Measurements from ENCODE around the gene CAVIN1. TPM values are rescaled to one million over a fixed set of nuclear protein-coding genes. Genes with fewer than 3 reads are reported as not detected.
"Not testable (repeated sequence)": the region's sequence is repeated elsewhere in the genome, so short reads cannot be mapped to it uniquely, and the experiment has no call there.

The CAVIN1 gene
- total RNA-seq, 6 donors from 2014 or later, result 89.1 to 406 (median 307) TPM

- TF ChIP-seq CTCF (IDR thresholded peaks at IDR 0.05), result no peak
- no peaks in the 10 kb centered on the region for H3K27me3 ChIP-seq
- peak overlapping the region; percentile 6 to 76 (median 38) for H3K27ac ChIP-seq
- DNase-seq (no peak), ATAC-seq (ENCODE audit: low FRiP score in 2 of 2) (no peak)
- H3K4me3 ChIP-seq, result no peak overlapping the region
- H3K9me3 ChIP-seq, result no peaks in the 10 kb centered on the region
- H3K4me1 ChIP-seq, result peaks cover 52 to 55% (median 54%) of the 10 kb centered on the region in 4 donors
- 43 to 61% methylated on average over 3 of the region's 3 CpGs for WGBS, 2 donors
- H3K36me3 ChIP-seq, result peaks cover 9 to 35% (median 21%) of the 10 kb centered on the region in 4 donors
Measured at GRCh38 chr17:42402117-42402516, 20.9 kb downstream of the CAVIN1 start.

- ATAC-seq (ENCODE audit: low FRiP score in 2 of 2); H3K9me3 ChIP-seq; H3K4me3 ChIP-seq; H3K27me3 ChIP-seq: not testable (repeated sequence)
- Histone ChIP-seq H3K36me3 (peaks cover 9 to 35% (median 21%) of the 10 kb centered on the region in 4 donors), H3K4me1 (peaks cover 40 to 43% (median 42%) of the 10 kb centered on the region in 4 donors), H3K27ac (peak overlapping the region in 2 of 4 donors; percentile 44 to 53)
- peak in 1 of 2 donors; percentile 45 for DNase-seq
- TF ChIP-seq POLR2AphosphoS5 (IDR thresholded peaks at IDR 0.05) (peak in 1 of 2 donors; percentile 35), EP300 (IDR thresholded peaks at IDR 0.05) (peak in 1 of 4 donors; percentile 60)
- 71 to 78% methylated on average over 8 of the region's 8 CpGs for WGBS, 2 donors
Measured at GRCh38 chr17:42400844-42401375, 22.1 kb downstream of the CAVIN1 start.

- H3K4me1 ChIP-seq, result peaks cover 34 to 39% (median 35%) of the 10 kb centered on the region in 4 donors
- no peak overlapping the region for H3K4me3 ChIP-seq
- peaks cover 9 to 33% (median 20%) of the 10 kb centered on the region in 4 donors for H3K36me3 ChIP-seq
- no peak for TF ChIP-seq POLR2A (IDR thresholded peaks at IDR 0.05)
- TF ChIP-seq EP300 (IDR thresholded peaks at IDR 0.05), result no peak
- TF ChIP-seq CTCF (IDR thresholded peaks at IDR 0.05), result no peak
- TF ChIP-seq POLR2AphosphoS5 (IDR thresholded peaks at IDR 0.05), result no peak
- no peaks in the 10 kb centered on the region for H3K9me3 ChIP-seq
- ATAC-seq (ENCODE audit: low FRiP score in 2 of 2) (no peak), DNase-seq (no peak)
- WGBS, 2 donors, result 89 to 90% methylated on average over 6 of the region's 6 CpGs
- H3K27me3 ChIP-seq, result no peaks in the 10 kb centered on the region
- peak overlapping the region in 2 of 4 donors; percentile 44 to 53 for H3K27ac ChIP-seq
Measured at GRCh38 chr17:42399948-42400843, 22.9 kb downstream of the CAVIN1 start.

- WGBS, 2 donors, result 53 to 79% methylated on average over 2 of the region's 2 CpGs
- ATAC-seq (ENCODE audit: low FRiP score in 2 of 2) (no peak), DNase-seq (no peak)
- peaks cover 23 to 33% (median 29%) of the 10 kb centered on the region in 4 donors for H3K4me1 ChIP-seq
- no peak overlapping the region for H3K4me3 ChIP-seq
- peak overlapping the region in 2 of 4 donors; percentile 48 to 54 for H3K27ac ChIP-seq
- TF ChIP-seq POLR2AphosphoS5 (IDR thresholded peaks at IDR 0.05), result no peak
- TF ChIP-seq EP300 (IDR thresholded peaks at IDR 0.05), result no peak
- no peak for TF ChIP-seq POLR2A (IDR thresholded peaks at IDR 0.05)
- TF ChIP-seq CTCF (IDR thresholded peaks at IDR 0.05), result no peak
- H3K36me3 ChIP-seq, result peaks cover 3 to 22% (median 11%) of the 10 kb centered on the region in 4 donors
- H3K27me3 ChIP-seq, result no peaks in the 10 kb centered on the region
- H3K9me3 ChIP-seq, result no peaks in the 10 kb centered on the region
Measured at GRCh38 chr17:42399121-42399520, 23.9 kb downstream of the CAVIN1 start.

GRCh38 chr17:42395601-42396000, 27.5 kb downstream of the CAVIN1 start:
- not testable (repeated sequence) for H3K9me3 ChIP-seq; DNase-seq; H3K27me3 ChIP-seq; H3K27ac ChIP-seq; ATAC-seq (ENCODE audit: low FRiP score in 2 of 2); H3K36me3 ChIP-seq; H3K4me3 ChIP-seq
- H3K4me1 ChIP-seq, result peaks cover 0 to 12% (median 10%) of the 10 kb centered on the region in 4 donors
- WGBS, 2 donors, result 94 to 98% methylated on average over 8 of the region's 8 CpGs
